IPS-20b (cell line): ENCODE measurements around the gene LY6G6C.

ENCODE experiments used
- H3K27ac ChIP-seq: one replicate; pipeline ENCODE4 v1.5.1; 2013; ENCODE audit warnings: low read length
- H3K27me3 ChIP-seq: 2 replicates; pipeline ENCODE4 v1.6.1; 2013; ENCODE audit warnings: mild to moderate bottlenecking, low read length, inconsistent platforms; ENCODE audit not compliant: insufficient read depth
- H3K36me3 ChIP-seq: 2 replicates; pipeline ENCODE4 v1.6.1; 2013; ENCODE audit warnings: low read depth, mild to moderate bottlenecking, inconsistent platforms, low read length, moderate library complexity; ENCODE audit not compliant: insufficient read depth
- H3K4me1 ChIP-seq: 2 replicates; pipeline ENCODE4 v1.6.1; 2013; ENCODE audit warnings: mild to moderate bottlenecking, control low read depth, inconsistent platforms, low read length, moderate library complexity; ENCODE audit not compliant: insufficient read depth
- H3K4me3 ChIP-seq: 2 replicates; pipeline ENCODE4 v1.5.1; 2013; ENCODE audit warnings: mild to moderate bottlenecking, low read length, inconsistent platforms
- H3K9ac ChIP-seq: 2 replicates; pipeline ENCODE4 v1.6.1; 2013; ENCODE audit warnings: low read depth, mild to moderate bottlenecking, inconsistent platforms, low read length, moderate library complexity
- H3K9me3 ChIP-seq: 2 replicates; pipeline ENCODE4 v1.6.1; 2013; ENCODE audit warnings: mild to moderate bottlenecking, low read depth, low read length, inconsistent platforms; ENCODE audit not compliant: insufficient read depth

The LY6G6C gene

GRCh38 chr6:31721351-31722020 lies at the start of gene LY6G6C:
TSS of gene LY6G6C (minus strand) at chr6:31721746. CDS start at chr6:31721679, 67 bp downstream.
- Histone ChIP-seq H3K27me3 (no peaks in the 10 kb centered on the region), H3K4me1 (peaks cover 10% of the 10 kb centered on the region; the same call in 1 of the 2 replicates), H3K9me3 (no peaks in the 10 kb centered on the region), H3K4me3 (no peak within 1 kb of the TSS), H3K27ac (no peak within 1 kb of the TSS), H3K9ac (no peak within 1 kb of the TSS), H3K36me3 (peaks cover 9% of the 10 kb centered on the region)

GRCh38 chr6:31770860-31771259 lies 49.3 kb upstream of the LY6G6C start:
- Histone ChIP-seq H3K27ac (no peak overlapping the region), H3K4me3 (no peak overlapping the region), H3K4me1 (no peaks in the 10 kb centered on the region), H3K36me3 (no peaks in the 10 kb centered on the region), H3K9ac (no peak overlapping the region), H3K9me3 (no peaks in the 10 kb centered on the region), H3K27me3 (no peaks in the 10 kb centered on the region; the same call in 1 of the 2 replicates)

- Histone ChIP-seq H3K9me3 (no peaks in the 10 kb centered on the region), H3K4me3 (no peak overlapping the region), H3K4me1 (no peaks in the 10 kb centered on the region), H3K27ac (no peak overlapping the region), H3K36me3 (no peaks in the 10 kb centered on the region), H3K9ac (no peak overlapping the region), H3K27me3 (no peaks in the 10 kb centered on the region; the same call in 1 of the 2 replicates)
These were observed 48.3 kb upstream of the LY6G6C start for GRCh38 chr6:31769684-31770371.

- Histone ChIP-seq H3K9ac (no peak overlapping the region), H3K4me1 (0 out of 2 replicates have a peak, but pooled peaks cover 2% of the 10 kb centered on the region), H3K27me3 (no peaks in the 10 kb centered on the region; the same call in 1 of the 2 replicates), H3K27ac (no peak overlapping the region), H3K9me3 (no peaks in the 10 kb centered on the region), H3K36me3 (no peaks in the 10 kb centered on the region; the same call in 1 of the 2 replicates), H3K4me3 (no peak overlapping the region)
These were observed 47.1 kb upstream of the LY6G6C start for GRCh38 chr6:31768363-31769257.

GRCh38 chr6:31767096-31767645 lies 45.6 kb upstream of the LY6G6C start:
- H3K4me3 ChIP-seq = no peak overlapping the region
- H3K4me1 ChIP-seq = peaks cover 7% of the 10 kb centered on the region; the same call in 1 of the 2 replicates
- H3K36me3 ChIP-seq = peaks cover 4% of the 10 kb centered on the region
- no peaks in the 10 kb centered on the region for H3K9me3 ChIP-seq
- H3K9ac ChIP-seq = no peak overlapping the region
- no peak overlapping the region for H3K27ac ChIP-seq
- H3K27me3 ChIP-seq = no peaks in the 10 kb centered on the region; the same call in 1 of the 2 replicates

- peak overlapping the region; percentile 58; the same call in 1 of the 2 replicates for H3K4me3 ChIP-seq
- H3K36me3 ChIP-seq = peaks cover 12% of the 10 kb centered on the region
- no peaks in the 10 kb centered on the region; the same call in 1 of the 2 replicates for H3K27me3 ChIP-seq
- H3K27ac ChIP-seq = no peak overlapping the region
- peaks cover 7% of the 10 kb centered on the region; the same call in 1 of the 2 replicates for H3K4me1 ChIP-seq
- peak overlapping the region; percentile 23; the same call in 1 of the 2 replicates for H3K9ac ChIP-seq
- H3K9me3 ChIP-seq = no peaks in the 10 kb centered on the region
These were observed 44.6 kb upstream of the LY6G6C start for GRCh38 chr6:31765910-31766794.

- Histone ChIP-seq H3K9ac (no peak overlapping the region), H3K4me1 (peaks cover 7% of the 10 kb centered on the region; the same call in 1 of the 2 replicates), H3K36me3 (peaks cover 12% of the 10 kb centered on the region)
These were observed 44.0 kb upstream of the LY6G6C start for GRCh38 chr6:31765559-31765909.

GRCh38 chr6:31764198-31764597 lies 42.7 kb upstream of the LY6G6C start:
- Histone ChIP-seq H3K4me1 (peaks cover 7% of the 10 kb centered on the region; the same call in 1 of the 2 replicates), H3K36me3 (peaks cover 17% of the 10 kb centered on the region), H3K27me3 (no peaks in the 10 kb centered on the region; the same call in 1 of the 2 replicates), H3K9me3 (no peaks in the 10 kb centered on the region), H3K9ac (no peak overlapping the region), H3K4me3 (no peak overlapping the region), H3K27ac (no peak overlapping the region)

More at GRCh38 chr6:31765559-31765909, 44.0 kb upstream of the LY6G6C start:
- Histone ChIP-seq H3K9me3 (no peaks in the 10 kb centered on the region), H3K27me3 (no peaks in the 10 kb centered on the region; the same call in 1 of the 2 replicates), H3K4me3 (no peak overlapping the region), H3K27ac (no peak overlapping the region)

- Histone ChIP-seq H3K9me3 (no peaks in the 10 kb centered on the region), H3K4me1 (peaks cover 7% of the 10 kb centered on the region; the same call in 1 of the 2 replicates), H3K36me3 (peaks cover 21% of the 10 kb centered on the region), H3K27me3 (no peaks in the 10 kb centered on the region; the same call in 1 of the 2 replicates), H3K9ac (no peak overlapping the region; the same call in 1 of the 2 replicates), H3K4me3 (no peak overlapping the region), H3K27ac (no peak overlapping the region)
These were observed 42.0 kb upstream of the LY6G6C start for GRCh38 chr6:31763619-31763940.

- H3K4me3 ChIP-seq = no peak overlapping the region
- no peaks in the 10 kb centered on the region; the same call in 1 of the 2 replicates for H3K27me3 ChIP-seq
- peaks cover 21% of the 10 kb centered on the region for H3K36me3 ChIP-seq
- no peaks in the 10 kb centered on the region for H3K9me3 ChIP-seq
- no peak overlapping the region for H3K27ac ChIP-seq
- peaks cover 7% of the 10 kb centered on the region; the same call in 1 of the 2 replicates for H3K4me1 ChIP-seq
- no peak overlapping the region; the same call in 1 of the 2 replicates for H3K9ac ChIP-seq
These were observed 41.5 kb upstream of the LY6G6C start for GRCh38 chr6:31762878-31763618.
